ENCODE results near the gene SHLD1.

GRCh38 chr20:5836569-5836968 lies 86.4 kb downstream of the SHLD1 start:
- TF ChIP-seq CTCF (conservative IDR thresholded peaks at IDR 0.05 in 1 of 2, IDR thresholded peaks at IDR 0.05 in 1 of 2; ENCODE audit: low read depth in 1 of 2, low read length in 2 of 2) (no peak), EZH2 (IDR thresholded peaks at IDR 0.05; ENCODE audit: low read length, missing control alignments) (no peak)
